Measurements from ENCODE around the gene ZBTB20.

Gene ZBTB20

DNA sequence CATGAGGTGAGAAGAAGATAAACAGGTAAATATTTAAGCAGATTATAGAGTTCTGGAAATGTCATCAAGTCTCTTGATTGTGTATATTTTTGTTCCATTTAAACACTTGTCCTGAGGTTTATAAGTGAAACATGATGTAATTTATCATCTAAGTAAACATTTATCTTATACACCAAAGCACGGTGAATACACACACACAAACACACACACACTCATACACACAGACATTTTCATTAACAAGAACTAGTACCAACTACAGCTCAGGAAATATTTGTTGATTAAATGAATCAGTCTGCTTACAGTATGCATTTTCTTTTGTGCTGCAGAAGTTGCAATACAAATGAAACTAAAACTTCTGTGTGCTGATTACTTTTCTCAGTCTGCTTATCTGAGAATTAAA lies 357.3 kb downstream of the ZBTB20 start:
- Histone ChIP-seq H3K9me3 (ENCODE audit: insufficient read depth, low read length) (no peaks in the 10 kb centered on the region), H2AFZ (ENCODE audit: low read depth, low read length, severe bottlenecking) (no peak overlapping the region), H4K20me1 (ENCODE audit: low read depth, low read length) (no peaks in the 10 kb centered on the region), H3K9ac (ENCODE audit: low read length) (no peak overlapping the region), H3K4me3 (ENCODE audit: insufficient read depth, low read length, poor library complexity, severe bottlenecking) (no peak overlapping the region), H3K27ac (ENCODE audit: low read depth, low read length) (no peak overlapping the region), H3K27me3 (ENCODE audit: low read length) (no peaks in the 10 kb centered on the region), H3K4me2 (ENCODE audit: low read depth, low read length, poor library complexity, severe bottlenecking) (no peak overlapping the region), H3F3A (ENCODE audit: insufficient read depth) (no peaks in the 10 kb centered on the region), H3K9me2 (replicated peaks; ENCODE audit: insufficient read depth, low read length) (no peaks in the 10 kb centered on the region), H3K79me2 (ENCODE audit: insufficient read depth, low read length) (no peaks in the 10 kb centered on the region), H3K36me3 (ENCODE audit: low read length) (no peaks in the 10 kb centered on the region)
- TF ChIP-seq CTCF (IDR thresholded peaks at IDR 0.05; ENCODE audit: insufficient read depth, low read length, poor library complexity, severe bottlenecking), result no peak
- TF ChIP-seq EZH2phosphoT487 (conservative IDR thresholded peaks at IDR 0.05; ENCODE audit: low read length), result no peak

- no peaks in the 10 kb centered on the region for H3K9me2 ChIP-seq (replicated peaks; ENCODE audit: insufficient read depth, low read length)
- no peak overlapping the region for H3K4me3 ChIP-seq (ENCODE audit: insufficient read depth, low read length, poor library complexity, severe bottlenecking)
- H3K36me3 ChIP-seq (ENCODE audit: low read length), result no peaks in the 10 kb centered on the region
- H3K4me2 ChIP-seq (ENCODE audit: low read depth, low read length, poor library complexity, severe bottlenecking), result no peak overlapping the region
- no peaks in the 10 kb centered on the region for H3K79me2 ChIP-seq (ENCODE audit: insufficient read depth, low read length)
- H3K9ac ChIP-seq (ENCODE audit: low read length), result no peak overlapping the region
- no peaks in the 10 kb centered on the region; the same call in 1 of the 2 replicates for H4K20me1 ChIP-seq (ENCODE audit: low read depth, low read length)
- no peak overlapping the region for H2AFZ ChIP-seq (ENCODE audit: low read depth, low read length, severe bottlenecking)
- no peaks in the 10 kb centered on the region for H3K9me3 ChIP-seq (ENCODE audit: insufficient read depth, low read length)
- TF ChIP-seq EZH2phosphoT487 (conservative IDR thresholded peaks at IDR 0.05; ENCODE audit: low read length), result no peak
- TF ChIP-seq CTCF (IDR thresholded peaks at IDR 0.05; ENCODE audit: insufficient read depth, low read length, poor library complexity, severe bottlenecking), result no peak
- no peaks in the 10 kb centered on the region for H3F3A ChIP-seq (ENCODE audit: insufficient read depth)
- no peaks in the 10 kb centered on the region for H3K27me3 ChIP-seq (ENCODE audit: low read length)
- no peak overlapping the region for H3K27ac ChIP-seq (ENCODE audit: low read depth, low read length)
Measured at GRCh38 chr3:114775395-114775794, 371.7 kb downstream of the ZBTB20 start.

DNA sequence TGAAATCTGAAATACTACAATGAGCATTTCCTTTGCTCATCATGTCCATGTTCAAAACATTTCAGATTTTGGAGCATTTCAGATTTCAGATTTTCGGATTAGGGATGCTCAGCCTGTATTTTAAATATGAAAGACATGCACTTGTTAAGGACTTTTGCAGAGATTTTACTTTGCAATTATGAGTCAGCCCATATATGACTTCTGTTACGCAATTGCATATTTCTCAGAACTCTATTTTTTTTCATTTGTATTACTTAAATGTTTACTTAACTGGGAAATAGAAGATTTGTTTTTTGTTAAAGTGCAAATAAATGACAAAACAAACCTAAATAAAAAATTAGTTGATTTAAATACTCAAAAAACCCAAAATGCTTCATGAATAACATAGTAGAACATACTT lies 376.2 kb downstream of the ZBTB20 start:
- no peak overlapping the region for H3K4me3 ChIP-seq (ENCODE audit: insufficient read depth, low read length, poor library complexity, severe bottlenecking)
- no peaks in the 10 kb centered on the region for H3K79me2 ChIP-seq (ENCODE audit: insufficient read depth, low read length)

More for the DNA sequence above, 376.2 kb downstream of the ZBTB20 start:
- Histone ChIP-seq H3K27ac (ENCODE audit: low read depth, low read length) (no peak overlapping the region), H4K20me1 (ENCODE audit: low read depth, low read length) (no peaks in the 10 kb centered on the region; the same call in 1 of the 2 replicates), H3K9ac (ENCODE audit: low read length) (no peak overlapping the region), H3F3A (ENCODE audit: insufficient read depth) (no peaks in the 10 kb centered on the region), H2AFZ (ENCODE audit: low read depth, low read length, severe bottlenecking) (no peak overlapping the region), H3K4me2 (ENCODE audit: low read depth, low read length, poor library complexity, severe bottlenecking) (no peak overlapping the region), H3K9me3 (ENCODE audit: insufficient read depth, low read length) (no peaks in the 10 kb centered on the region), H3K27me3 (ENCODE audit: low read length) (no peaks in the 10 kb centered on the region), H3K36me3 (ENCODE audit: low read length) (no peaks in the 10 kb centered on the region), H3K9me2 (replicated peaks; ENCODE audit: insufficient read depth, low read length) (no peaks in the 10 kb centered on the region)
- TF ChIP-seq EZH2phosphoT487 (conservative IDR thresholded peaks at IDR 0.05; ENCODE audit: low read length) (no peak), CTCF (IDR thresholded peaks at IDR 0.05; ENCODE audit: insufficient read depth, low read length, poor library complexity, severe bottlenecking) (no peak)

All from SU-DHL-6 (cell line).